Measurements from ENCODE around the gene ATAD1. TPM values are rescaled to one million over a fixed set of nuclear protein-coding genes. Genes with fewer than 3 reads are reported as not detected.

ATAD1 gene
- total and polyA plus RNA-seq, 2 of the 8 experiments (the other 6 are each of a cell fraction or from before 2014, with no cell fraction given): 8.9 to 35.3 TPM

- H3K27me3 ChIP-seq (replicated peaks in 1 of 4; ENCODE audit: control insufficient read depth in 3 of 4, extremely low read depth in 1 of 4, insufficient read depth in 3 of 4, low read length in 3 of 4): no peaks in the 10 kb centered on the region
- H3K23me2 ChIP-seq (ENCODE audit: low read depth, low read length): no peaks in the 10 kb centered on the region
- H3K4me1 ChIP-seq (replicated peaks in 1 of 4; ENCODE audit: control insufficient read depth in 3 of 4, insufficient read depth in 4 of 4, low read length in 3 of 4): no peaks in the 10 kb centered on the region
- H2BK120ac ChIP-seq (replicated peaks; ENCODE audit: low read depth, low read length): no peak overlapping the region
- H3K4me3 ChIP-seq (ENCODE audit: extremely low read depth in 1 of 4, insufficient read depth in 2 of 4, low read depth in 3 of 4, low read length in 4 of 4): no peak overlapping the region
- FAIRE-seq: no peak
- H4K20me1 ChIP-seq (replicated peaks in 1 of 2; ENCODE audit: control insufficient read depth in 1 of 2, insufficient read depth in 2 of 2, low read length in 2 of 2): no peaks in the 10 kb centered on the region
- no peak overlapping the region for H2AFZ ChIP-seq (ENCODE audit: low read length)
- no peak for DNase-seq (ENCODE audit: low read depth in 1 of 2, low spot score in 2 of 2)
- no peak overlapping the region for H3K18ac ChIP-seq (ENCODE audit: extremely low read depth, low read length)
- H3K27ac ChIP-seq (ENCODE audit: low read depth, low read length): no peak overlapping the region
- no peak overlapping the region for H2AK5ac ChIP-seq (ENCODE audit: low read depth, low read length)
- H3K4ac ChIP-seq (replicated peaks; ENCODE audit: insufficient read length, low read depth, low read length): no peak overlapping the region
- H3K79me1 ChIP-seq (ENCODE audit: low read depth, low read length): no peaks in the 10 kb centered on the region
- H3K4me2 ChIP-seq (ENCODE audit: insufficient read depth in 1 of 2, low read depth in 2 of 2, low read length in 2 of 2): no peak overlapping the region
- H3K23ac ChIP-seq (ENCODE audit: insufficient read length): no peak overlapping the region
- 95% methylated on average over 7 of the region's 7 CpGs; no CpG with 5 or more reads in 1 of the 2 experiments for WGBS, 2 experiments (ENCODE audit: extremely low coverage in 1 of 2, insufficient coverage in 1 of 2, insufficient read length in 1 of 2, insufficient replicate concordance in 2 of 2, low coverage in 1 of 2, low lambda C conversion rate in 2 of 2, missing lambda C conversion rate in 1 of 2)
- H3K14ac ChIP-seq (ENCODE audit: insufficient read length): no peak overlapping the region
- no peak overlapping the region for H3K9ac ChIP-seq (replicated peaks in 1 of 4; ENCODE audit: extremely low read depth in 1 of 4, low read depth in 3 of 4, low read length in 3 of 4)
- H3K9me3 ChIP-seq (ENCODE audit: insufficient read depth in 2 of 2, low read depth in 1 of 2, low read length in 1 of 2): no peaks in the 10 kb centered on the region
- H2BK15ac ChIP-seq (ENCODE audit: low read length): no peak overlapping the region
- H3K79me2 ChIP-seq (ENCODE audit: control insufficient read depth in 1 of 2, insufficient read depth in 2 of 2, low read length in 2 of 2): no peaks in the 10 kb centered on the region
- no peak overlapping the region for H4K91ac ChIP-seq (replicated peaks; ENCODE audit: insufficient read length, low read length)
- POLR2A ChIA-PET (ENCODE audit: partially characterized antibody): interaction anchor here (1.8 kb wide), 1 partner anchor 17 kb away, joined by 10 read pairs; the partner anchor contains the start of genes KLLN and PTEN
- no peaks in the 10 kb centered on the region for H3K36me3 ChIP-seq (ENCODE audit: control insufficient read depth in 2 of 4, insufficient read depth in 4 of 4, low read length in 3 of 4)
- CTCF ChIA-PET (ENCODE audit: partially characterized antibody): interaction anchor here (1.0 to 2.0 kb wide), 3 partner anchors 12 to 268 kb away, joined by 4 to 5 read pairs (median 4); no protein-coding TSS in a partner anchor
- no peak overlapping the region for H2BK12ac ChIP-seq (ENCODE audit: low read depth, low read length)
- H3K56ac ChIP-seq (replicated peaks; ENCODE audit: insufficient read length, low read depth, low read length): no peak overlapping the region
- H2BK5ac ChIP-seq (ENCODE audit: low read depth, low read length): no peak overlapping the region
- no peak overlapping the region for H4K5ac ChIP-seq (ENCODE audit: insufficient read length, low read depth, low read length)
- 0 out of 2 replicates have a peak overlapping the region, but pooled peaks have one; percentile 24 for H2BK20ac ChIP-seq (ENCODE audit: low read length)
- H4K8ac ChIP-seq (ENCODE audit: extremely low read depth, insufficient read depth, low read length): no peak overlapping the region
- TF ChIP-seq RNF2 (IDR thresholded peaks at IDR 0.05; ENCODE audit: borderline replicate concordance, low read depth, low read length, missing control alignments, poor library complexity, severe bottlenecking): no peak
- no peak for TF ChIP-seq MAX (IDR thresholded peaks at IDR 0.05)
These were observed 28.0 kb upstream of the ATAD1 start for GRCh38 chr10:87846023-87846422.

Measured in H1 (cell line).